Testis (tissue), 3 donors: ENCODE results near the gene TRPM3. TPM values are rescaled to one million over a fixed set of nuclear protein-coding genes. Genes with fewer than 3 reads are reported as not detected.

ENCODE experiments used
- DNase-seq: peaks from one replicate; pipeline ENCODE4 v3.0.0-alpha.2; 2019
- H3K27ac ChIP-seq, 2 donors: fragments of 200-600 bp; sonication (generic); one replicate each; pipeline ENCODE4 v1.5.1; 2019
- H3K27me3 ChIP-seq: fragments of 200-600 bp; sonication (generic); one replicate; pipeline ENCODE4 v1.5.1; 2019
- H3K36me3 ChIP-seq: fragments of 200-600 bp; sonication (generic); one replicate; pipeline ENCODE4 v1.5.1; 2017; ENCODE audit warnings: low read depth; ENCODE audit errors: missing control alignments
- H3K4me1 ChIP-seq: fragments of 200-600 bp; sonication (generic); one replicate; pipeline ENCODE4 v1.5.1; 2019
- H3K4me3 ChIP-seq, 2 donors: fragments of 200-600 bp; sonication (generic); one replicate each; pipeline ENCODE4 v1.5.1; 2017 to 2019
- H3K9me3 ChIP-seq: fragments of 200-600 bp; sonication (generic); one replicate; pipeline ENCODE4 v1.5.1; 2017
- POLR2A ChIP-seq: fragments of 450-650 bp; IDR thresholded peaks from one replicate; pipeline ENCODE4 v1.6.1; 2017; ENCODE audit warnings: antibody characterized with exemption, mild to moderate bottlenecking, moderate library complexity
- WGBS, 2 donors: methylation state at CpG; one replicate each; pipeline ENCODE4 v1.1.5; 2018; 5-methylcytosine and 5-hydroxymethylcytosine counted together
- intact Hi-C: fragments of 100-400 bp; cut with DNase I; formaldehyde crosslinking; loops from one replicate; pipeline ENCODE4 v1.15.1; 2023; ENCODE audit warnings: low total_unique reads
- polyA plus RNA-seq: library from polyadenylated mRNA; stranded (reverse); fragments of 350-450 nt; fragmentation: Illumina TruSeq; extraction: RNeasy Lipid Tissue Mini Kit (QIAGEN cat#74804); gene quantifications from one replicate; pipeline ENCODE4 v1.2.3, GENCODE V29; 2014; ENCODE audit warnings: low read depth, low replicate concordance; ENCODE audit not compliant: insufficient read depth
- total RNA-seq, 2 donors: library from RNA; depleted of rRNA; stranded (reverse); fragments of >200 nt; gene quantifications; one replicate each; pipeline ENCODE4 v1.2.3, GENCODE V29; 2016
- TF ChIP-seq, protein P1 (sequence below), 3 experiments: fragments of 450-650 bp in 2 of 3; fragments of 200-600 bp in 1 of 3; sonication (generic) in 1 of 3; IDR thresholded peaks; one replicate each; pipeline ENCODE4 v1.5.1; 2016 to 2019; ENCODE audit warnings: antibody characterized with exemption in 3 of 3, mild to moderate bottlenecking in 2 of 3, moderate library complexity in 1 of 3

The TRPM3 gene
- total and polyA plus RNA-seq, 3 donors from 2014 or later, result 4.1 to 54.3 (median 43.9) TPM

DNA sequence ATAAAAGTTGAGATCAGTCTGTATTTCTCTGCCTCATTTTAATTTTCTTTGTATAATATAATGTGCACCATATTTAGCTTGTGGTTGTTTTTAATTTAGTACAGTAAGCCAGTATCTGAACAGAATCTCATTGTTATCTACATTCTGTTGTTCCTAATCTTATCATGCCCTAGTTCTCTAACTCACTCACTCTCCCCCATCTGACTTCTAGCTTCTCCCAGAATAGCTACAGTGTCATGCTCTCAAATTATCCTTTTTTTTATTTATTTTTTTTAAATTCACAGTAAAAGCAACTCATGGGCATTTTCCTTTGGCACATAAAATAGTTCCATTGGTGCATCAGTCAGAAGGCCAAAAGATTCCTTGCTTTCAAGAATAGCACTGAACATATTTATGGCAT lies 156.6 kb downstream of the TRPM3 start:
- intact Hi-C loops, result no loop called here

DNA sequence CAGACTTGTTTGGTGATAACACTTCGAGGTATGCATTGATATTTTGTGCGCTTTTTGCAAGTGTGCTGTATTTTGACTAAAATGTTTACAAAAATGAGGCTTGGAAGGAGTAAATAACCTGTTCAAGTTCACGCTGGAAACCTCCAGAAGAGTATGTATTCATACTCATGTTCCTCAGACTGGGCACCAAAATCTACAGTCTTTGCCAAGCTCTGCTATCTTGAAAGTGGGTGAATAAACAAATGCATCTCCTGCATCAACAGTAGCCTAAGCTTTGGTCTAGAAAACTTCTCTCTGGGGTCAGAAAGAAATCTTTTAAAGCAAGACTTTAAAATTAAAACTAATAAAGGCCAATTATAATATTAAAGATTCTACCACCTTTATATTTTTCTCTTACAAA lies 157.9 kb downstream of the TRPM3 start:
- intact Hi-C loops, result no loop called here

More for the DNA sequence above, 156.6 kb downstream of the TRPM3 start:
- Histone ChIP-seq H3K27ac (peak overlapping the region in 1 of 2 donors; percentile 41), H3K36me3 (no peaks in the 10 kb centered on the region), H3K9me3 (no peaks in the 10 kb centered on the region), H3K27me3 (no peaks in the 10 kb centered on the region), H3K4me3 (no peak overlapping the region), H3K4me1 (no peaks in the 10 kb centered on the region)
- TF ChIP-seq, protein P1, sequence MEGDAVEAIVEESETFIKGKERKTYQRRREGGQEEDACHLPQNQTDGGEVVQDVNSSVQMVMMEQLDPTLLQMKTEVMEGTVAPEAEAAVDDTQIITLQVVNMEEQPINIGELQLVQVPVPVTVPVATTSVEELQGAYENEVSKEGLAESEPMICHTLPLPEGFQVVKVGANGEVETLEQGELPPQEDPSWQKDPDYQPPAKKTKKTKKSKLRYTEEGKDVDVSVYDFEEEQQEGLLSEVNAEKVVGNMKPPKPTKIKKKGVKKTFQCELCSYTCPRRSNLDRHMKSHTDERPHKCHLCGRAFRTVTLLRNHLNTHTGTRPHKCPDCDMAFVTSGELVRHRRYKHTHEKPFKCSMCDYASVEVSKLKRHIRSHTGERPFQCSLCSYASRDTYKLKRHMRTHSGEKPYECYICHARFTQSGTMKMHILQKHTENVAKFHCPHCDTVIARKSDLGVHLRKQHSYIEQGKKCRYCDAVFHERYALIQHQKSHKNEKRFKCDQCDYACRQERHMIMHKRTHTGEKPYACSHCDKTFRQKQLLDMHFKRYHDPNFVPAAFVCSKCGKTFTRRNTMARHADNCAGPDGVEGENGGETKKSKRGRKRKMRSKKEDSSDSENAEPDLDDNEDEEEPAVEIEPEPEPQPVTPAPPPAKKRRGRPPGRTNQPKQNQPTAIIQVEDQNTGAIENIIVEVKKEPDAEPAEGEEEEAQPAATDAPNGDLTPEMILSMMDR (IDR thresholded peaks at IDR 0.05), result no peak
- TF ChIP-seq POLR2A, result no peak
- DNase-seq, result no peak

GRCh38 chr9:70962761-70963440 lies 158.5 kb downstream of the TRPM3 start:
- no peak for DNase-seq
- Histone ChIP-seq H3K4me3 (no peak overlapping the region), H3K27ac (no peak overlapping the region), H3K9me3 (no peaks in the 10 kb centered on the region), H3K4me1 (no peaks in the 10 kb centered on the region), H3K27me3 (no peaks in the 10 kb centered on the region), H3K36me3 (no peaks in the 10 kb centered on the region)
- TF ChIP-seq, protein P1 (IDR thresholded peaks at IDR 0.05), result no peak
- no peak for TF ChIP-seq POLR2A
- intact Hi-C loops, result no loop called here
- WGBS, 2 donors, result 82 to 88% methylated on average over 4 of the region's 4 CpGs

More for the DNA sequence above, 157.9 kb downstream of the TRPM3 start:
- no peak for TF ChIP-seq POLR2A
- TF ChIP-seq, protein P1 (IDR thresholded peaks at IDR 0.05), result no peak
- 57 to 75% methylated on average over 3 of the region's 3 CpGs for WGBS, 2 donors
- Histone ChIP-seq H3K4me3 (no peak overlapping the region), H3K9me3 (no peaks in the 10 kb centered on the region), H3K27me3 (no peaks in the 10 kb centered on the region), H3K36me3 (no peaks in the 10 kb centered on the region), H3K4me1 (no peaks in the 10 kb centered on the region), H3K27ac (no peak overlapping the region)
- no peak for DNase-seq

- WGBS, 2 donors, result 67 to 78% methylated on average over 2 of the region's 2 CpGs
- Histone ChIP-seq H3K27me3 (no peaks in the 10 kb centered on the region), H3K27ac (no peak overlapping the region), H3K9me3 (no peaks in the 10 kb centered on the region), H3K36me3 (no peaks in the 10 kb centered on the region), H3K4me3 (no peak overlapping the region), H3K4me1 (no peaks in the 10 kb centered on the region)
- TF ChIP-seq, protein P1 (IDR thresholded peaks at IDR 0.05), result no peak
- TF ChIP-seq POLR2A, result no peak
- intact Hi-C loops, result no loop called here
- no peak for DNase-seq
Measured at GRCh38 chr9:70959366-70959765, 162.1 kb downstream of the TRPM3 start.

DNA sequence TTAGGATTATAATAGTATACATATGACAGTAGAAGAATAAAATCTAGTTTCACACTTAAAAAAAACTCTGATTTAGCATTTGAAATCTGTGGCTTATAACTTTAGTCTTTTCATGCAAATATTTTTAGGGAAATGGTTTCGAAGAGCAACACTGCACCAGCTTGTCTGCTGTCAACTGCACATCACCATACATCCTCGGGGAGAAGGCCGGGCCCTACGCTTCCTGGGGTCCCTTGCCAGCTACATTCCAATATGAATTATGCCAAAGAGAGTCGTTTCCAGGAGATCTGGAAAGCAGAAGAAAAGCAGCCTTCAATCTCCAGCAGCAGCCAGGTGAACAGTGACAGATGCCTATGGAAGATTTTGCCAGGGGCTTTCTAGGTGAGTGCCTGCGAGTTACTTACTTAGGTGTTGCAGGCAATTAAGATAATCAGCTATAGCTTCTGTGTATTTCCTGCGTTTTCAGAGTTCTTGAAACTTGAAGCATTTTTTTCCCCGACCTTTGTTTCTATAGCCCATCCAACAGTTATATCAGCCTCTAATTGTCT lies 166.8 kb downstream of the TRPM3 start:
- 64 to 69% methylated on average over 8 of the region's 8 CpGs for WGBS, 2 donors
- no peaks in the 10 kb centered on the region for H3K27me3 ChIP-seq
- H3K4me1 ChIP-seq, result no peaks in the 10 kb centered on the region
- intact Hi-C loops, result no loop called here
- no peak overlapping the region for H3K4me3 ChIP-seq
- TF ChIP-seq, protein P1 (IDR thresholded peaks at IDR 0.05), result no peak
- TF ChIP-seq POLR2A, result no peak
- H3K36me3 ChIP-seq, result no peaks in the 10 kb centered on the region
- no peaks in the 10 kb centered on the region for H3K9me3 ChIP-seq
- no peak overlapping the region for H3K27ac ChIP-seq
- no peak for DNase-seq
